Measurements from ENCODE around the gene SERPINA12.

Gene SERPINA12

DNA sequence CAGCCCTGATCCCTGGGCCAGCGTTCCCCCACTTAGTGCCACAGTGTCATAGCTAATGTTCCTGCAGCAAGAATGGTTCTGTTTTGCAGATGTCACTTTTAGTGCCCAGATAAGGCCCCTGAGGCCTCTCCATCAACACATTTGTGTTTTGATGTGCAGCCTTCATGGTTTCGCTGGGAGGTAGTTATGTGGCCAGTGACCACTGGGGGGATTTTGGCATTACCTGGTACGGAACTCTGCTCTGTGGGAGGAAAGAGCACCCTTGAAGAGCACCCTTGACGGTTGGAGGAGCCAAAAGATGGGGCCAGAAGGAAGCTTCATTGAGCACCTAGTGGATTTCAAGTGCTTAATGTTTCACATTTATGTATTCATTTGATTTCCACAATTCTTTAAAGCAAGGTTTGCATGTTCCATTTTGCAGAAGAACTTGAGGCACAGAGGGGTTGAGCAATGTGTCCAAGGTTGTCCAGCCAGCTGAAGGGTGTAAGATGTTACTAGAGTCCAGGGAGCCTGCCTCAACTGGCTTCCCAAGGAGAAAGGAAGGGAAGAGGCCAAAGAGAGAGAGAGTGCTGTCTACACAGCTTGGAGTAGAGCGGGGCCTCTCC is 69.7 kb downstream of the SERPINA12 start:
- DNase-seq (ENCODE audit: low spot score) = no peak
- POLR2A ChIA-PET (ENCODE audit: low non-redundant PET) = no interaction called here
- H3K27ac ChIP-seq = no peak overlapping the region
- CTCF ChIA-PET = no interaction called here
- TF ChIP-seq, protein P1, sequence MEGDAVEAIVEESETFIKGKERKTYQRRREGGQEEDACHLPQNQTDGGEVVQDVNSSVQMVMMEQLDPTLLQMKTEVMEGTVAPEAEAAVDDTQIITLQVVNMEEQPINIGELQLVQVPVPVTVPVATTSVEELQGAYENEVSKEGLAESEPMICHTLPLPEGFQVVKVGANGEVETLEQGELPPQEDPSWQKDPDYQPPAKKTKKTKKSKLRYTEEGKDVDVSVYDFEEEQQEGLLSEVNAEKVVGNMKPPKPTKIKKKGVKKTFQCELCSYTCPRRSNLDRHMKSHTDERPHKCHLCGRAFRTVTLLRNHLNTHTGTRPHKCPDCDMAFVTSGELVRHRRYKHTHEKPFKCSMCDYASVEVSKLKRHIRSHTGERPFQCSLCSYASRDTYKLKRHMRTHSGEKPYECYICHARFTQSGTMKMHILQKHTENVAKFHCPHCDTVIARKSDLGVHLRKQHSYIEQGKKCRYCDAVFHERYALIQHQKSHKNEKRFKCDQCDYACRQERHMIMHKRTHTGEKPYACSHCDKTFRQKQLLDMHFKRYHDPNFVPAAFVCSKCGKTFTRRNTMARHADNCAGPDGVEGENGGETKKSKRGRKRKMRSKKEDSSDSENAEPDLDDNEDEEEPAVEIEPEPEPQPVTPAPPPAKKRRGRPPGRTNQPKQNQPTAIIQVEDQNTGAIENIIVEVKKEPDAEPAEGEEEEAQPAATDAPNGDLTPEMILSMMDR (conservative IDR thresholded peaks at IDR 0.05; ENCODE audit: low read depth) = no peak
